ENCODE measurements around the gene JOSD2. TPM values are rescaled to one million over a fixed set of nuclear protein-coding genes. Genes with fewer than 3 reads are reported as not detected.

The JOSD2 gene
- total RNA-seq, 1 experiment from 2014 or later, result 40.9 TPM

GRCh38 chr19:50465986-50466705 lies 44.8 kb downstream of the JOSD2 start:
- peak; percentile 42 for DNase-seq (ENCODE audit: low read depth, low spot score)

More at GRCh38 chr19:50465986-50466705, 44.8 kb downstream of the JOSD2 start:
- Histone ChIP-seq H3K4me1 (ENCODE audit: control insufficient read depth in 1 of 2, insufficient read depth in 2 of 2, low read length in 2 of 2) (peaks cover 12 to 33% of the 10 kb centered on the region in 2 experiments), H3K4me3 (replicated peaks in 1 of 2; ENCODE audit: low read depth in 1 of 2, low read length in 2 of 2) (peak overlapping the region; percentile 39 to 55), H3K79me2 (ENCODE audit: insufficient read depth, low read length) (no peaks in the 10 kb centered on the region), H4K20me1 (ENCODE audit: insufficient read depth) (no peaks in the 10 kb centered on the region), H3K9ac (ENCODE audit: low read length) (peak overlapping the region; percentile 60), H3K4me2 (ENCODE audit: low read length) (peak overlapping the region; percentile 86), H3K27ac (ENCODE audit: low read depth, low read length) (peak overlapping the region; percentile 50), H3K36me3 (ENCODE audit: control insufficient read depth in 1 of 2, insufficient read depth in 2 of 2, low read length in 2 of 2) (no peaks in the 10 kb centered on the region), H3K9me2 (ENCODE audit: insufficient read depth) (no peaks in the 10 kb centered on the region), H3K27me3 (ENCODE audit: insufficient read depth, low read length) (no peaks in the 10 kb centered on the region), H3K9me3 (ENCODE audit: control insufficient read depth in 1 of 2, insufficient read depth in 1 of 2, low read depth in 1 of 2, low read length in 2 of 2) (no peaks in the 10 kb centered on the region), H2AFZ (ENCODE audit: low read depth, low read length, poor library complexity, severe bottlenecking) (peak overlapping the region; percentile 95)
- CTCF ChIA-PET, result interaction anchor here (0.7 to 1.7 kb wide), 6 partner anchors 8 to 109 kb away, joined by 3 to 8 read pairs (median 4); no protein-coding TSS in a partner anchor
- no TSS peak for BruUV-seq (replicated peaks)
- RAD21 ChIA-PET (ENCODE audit: low non-redundant PET in 1 of 2, low total read pairs in 2 of 2, uncharacterized antibody in 2 of 2, unreplicated experiment in 2 of 2), result no interaction called here
- peak; percentile 46; the same call in 1 of the 2 replicates for TF ChIP-seq POLR2AphosphoS5 (IDR thresholded peaks at IDR 0.05; ENCODE audit: low read depth, low read length)
- TF ChIP-seq JUND (IDR thresholded peaks at IDR 0.05), result no peak
- TF ChIP-seq CTCF (IDR thresholded peaks at IDR 0.05 in 2 of 3, conservative IDR thresholded peaks at IDR 0.05 in 1 of 3; ENCODE audit: borderline replicate concordance in 1 of 3, insufficient read depth in 1 of 3, low read depth in 2 of 3, low read length in 2 of 3), result peak in 2 of 3 experiments; percentile 56 to 67; a peak in 4 of 6 replicates
- no peak for TF ChIP-seq CEBPB (IDR thresholded peaks at IDR 0.05; ENCODE audit: low read depth)
- TF ChIP-seq CBX3 (IDR thresholded peaks at IDR 0.05; ENCODE audit: low read depth), result no peak
- TF ChIP-seq ZFX (IDR thresholded peaks at IDR 0.05), result no peak
- TF ChIP-seq FOSL1 (IDR thresholded peaks at IDR 0.05; ENCODE audit: low read depth), result no peak
- TF ChIP-seq EZH2 (IDR thresholded peaks at IDR 0.05), result no peak
- no peak for TF ChIP-seq SIN3A (IDR thresholded peaks at IDR 0.05; ENCODE audit: low read depth)
- ATAC-seq, result peak; percentile 91
- POLR2A ChIA-PET, result interaction anchor here (1.1 to 1.5 kb wide), 2 partner anchors 9 to 82 kb away, joined by 3 read pairs; partner anchors contain the start of gene POLD1
- intact Hi-C loops (cut with micrococcal nuclease), result no loop called here

Data from HCT116 (cell line).